HG03575 (cell line): ENCODE results near the gene CRACDL.

Experiments used
- ATAC-seq: cut with Tn5 transposase; IDR thresholded peaks from one replicate; pipeline ENCODE4 v1.9.1; 2021; ENCODE audit not compliant: unreplicated experiment, insufficient number of reproducible peaks, low FRiP score; ENCODE audit errors: extremely low read depth

CRACDL gene

GRCh38 chr2:98935777-98936352 lies at the start of gene CRACDL:
CRACDL (minus strand) TSS chr2:98936225; CDS start chr2:98846800, 89,425 bp downstream.
- no peak for ATAC-seq

- ATAC-seq, result no peak
Observed at GRCh38 chr2:98975611-98976010, 39.6 kb upstream of the CRACDL start.

- no peak for ATAC-seq
Observed at GRCh38 chr2:98972582-98973167, 36.6 kb upstream of the CRACDL start.

GRCh38 chr2:98959810-98960507 lies 23.9 kb upstream of the CRACDL start:
- no peak for ATAC-seq

GRCh38 chr2:98952966-98953365 lies 16.9 kb upstream of the CRACDL start:
- ATAC-seq, result no peak

GRCh38 chr2:98948956-98949739 lies 13.1 kb upstream of the CRACDL start:
- ATAC-seq, result no peak

- ATAC-seq, result no peak
Observed at GRCh38 chr2:98947554-98947953, 11.5 kb upstream of the CRACDL start.

GRCh38 chr2:98946855-98947254 lies 10.8 kb upstream of the CRACDL start:
- no peak for ATAC-seq

GRCh38 chr2:98944775-98945174 lies 8.8 kb upstream of the CRACDL start:
- ATAC-seq, result no peak

- ATAC-seq, result no peak
Observed at GRCh38 chr2:98940102-98940501, 4.1 kb upstream of the CRACDL start.

GRCh38 chr2:98937906-98938305 lies 1.9 kb upstream of the CRACDL start:
- no peak for ATAC-seq

- ATAC-seq, result no peak
Observed at GRCh38 chr2:98936353-98937351, 627 bp upstream of the CRACDL start.

GRCh38 chr2:98935111-98935770 lies 784 bp downstream of the CRACDL start:
- ATAC-seq, result no peak

- ATAC-seq, result no peak
Observed at GRCh38 chr2:98932778-98933343, 3.2 kb downstream of the CRACDL start.

- no peak for ATAC-seq
Observed at GRCh38 chr2:98932164-98932563, 3.9 kb downstream of the CRACDL start.

GRCh38 chr2:98931596-98931995 lies 4.4 kb downstream of the CRACDL start:
- ATAC-seq, result no peak

GRCh38 chr2:98929920-98930319 lies 6.1 kb downstream of the CRACDL start:
- ATAC-seq, result no peak

GRCh38 chr2:98928242-98928641 lies 7.8 kb downstream of the CRACDL start:
- ATAC-seq, result no peak
